Measurements from ENCODE around the gene SV2A.

Gene SV2A

DNA sequence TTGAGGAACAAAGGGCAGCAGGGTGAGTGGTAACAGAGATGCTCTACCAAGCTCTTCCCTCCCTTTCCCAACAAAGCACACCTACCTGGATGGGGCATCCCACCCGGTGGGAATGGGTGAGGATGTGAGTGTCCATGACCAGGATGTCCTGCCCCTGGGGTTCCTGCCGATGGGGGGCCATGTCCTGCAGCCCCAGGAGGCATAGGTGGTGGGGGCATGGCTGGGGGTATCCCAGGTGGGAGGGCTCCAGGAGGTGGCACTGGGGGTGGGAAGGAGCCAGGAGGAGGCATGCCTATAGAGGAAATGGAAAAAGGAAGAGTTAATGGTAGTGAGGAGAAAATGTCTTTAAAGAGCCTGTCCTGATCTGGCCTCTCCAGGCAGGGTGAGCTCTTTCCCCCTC is 8.1 kb upstream of the SV2A start:
- H3K27me3 Mint-ChIP-seq = no peaks in the 10 kb centered on the region
- H3K36me3 Mint-ChIP-seq = peaks cover 54% of the 10 kb centered on the region
- H3K4me1 Mint-ChIP-seq = peaks cover 59% of the 10 kb centered on the region
- H3K9me3 Mint-ChIP-seq = no peaks in the 10 kb centered on the region
- no peak for DNase-seq
- H3K4me3 Mint-ChIP-seq = peak overlapping the region; percentile 99
- peak overlapping the region; percentile 72 for H3K27ac Mint-ChIP-seq
- CTCF ChIA-PET = no interaction called here

DNA sequence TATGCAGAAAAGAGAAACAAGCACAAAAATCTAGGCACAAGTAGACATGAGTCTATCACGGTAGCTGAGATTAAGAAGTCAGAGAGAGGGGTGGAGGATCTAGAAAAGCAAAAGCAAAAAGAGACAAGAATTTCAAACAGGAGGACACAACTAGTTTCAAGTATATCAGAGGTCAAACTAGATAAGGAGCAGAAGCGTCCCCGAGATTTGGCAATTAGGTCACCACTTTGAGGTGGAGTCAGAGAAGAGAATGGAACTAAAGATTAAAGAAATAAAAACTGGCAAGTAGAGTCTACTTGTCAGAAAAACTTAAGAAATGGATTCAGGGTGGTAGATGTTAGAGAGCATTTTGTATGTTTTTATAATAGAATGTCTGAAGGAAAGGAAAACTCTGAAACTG is 7.7 kb upstream of the SV2A start:
- peak overlapping the region; percentile 64 for H3K27ac Mint-ChIP-seq
- peak overlapping the region; percentile 99 for H3K4me3 Mint-ChIP-seq
- no peaks in the 10 kb centered on the region for H3K9me3 Mint-ChIP-seq
- DNase-seq = no peak
- no peaks in the 10 kb centered on the region for H3K27me3 Mint-ChIP-seq
- peaks cover 55% of the 10 kb centered on the region for H3K4me1 Mint-ChIP-seq
- CTCF ChIA-PET = interaction anchor here (1.1 kb wide), 1 partner anchor 20 kb away, joined by 3 read pairs; no protein-coding TSS in a partner anchor
- peaks cover 51% of the 10 kb centered on the region for H3K36me3 Mint-ChIP-seq

DNA sequence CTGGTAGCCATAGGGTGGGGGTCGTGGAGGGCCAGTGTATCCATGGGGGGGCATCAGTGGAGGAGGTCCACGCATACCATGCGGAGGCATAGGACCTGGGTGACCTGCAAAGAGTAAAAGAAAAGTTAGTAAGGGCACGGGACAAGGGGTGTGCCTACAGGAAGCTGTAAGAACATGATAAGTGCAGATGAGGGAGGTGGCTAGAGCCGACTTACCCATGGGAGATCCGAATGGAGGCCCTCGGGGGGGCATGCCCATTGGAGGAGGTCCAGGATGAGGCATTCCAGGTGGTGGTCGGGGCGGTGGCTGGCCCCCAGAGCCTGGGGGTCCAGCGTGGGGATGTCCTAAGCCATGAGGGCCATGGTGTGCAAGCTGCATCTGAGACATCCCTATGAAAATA is 6.0 kb upstream of the SV2A start:
- Mint-ChIP-seq H3K9me3 (no peaks in the 10 kb centered on the region), H3K27ac (no peak overlapping the region), H3K4me1 (peaks cover 41% of the 10 kb centered on the region), H3K27me3 (peaks cover under 1% of the 10 kb centered on the region), H3K4me3 (no peak overlapping the region), H3K36me3 (peaks cover 51% of the 10 kb centered on the region)
- CTCF ChIA-PET = no interaction called here
- DNase-seq = no peak

DNA sequence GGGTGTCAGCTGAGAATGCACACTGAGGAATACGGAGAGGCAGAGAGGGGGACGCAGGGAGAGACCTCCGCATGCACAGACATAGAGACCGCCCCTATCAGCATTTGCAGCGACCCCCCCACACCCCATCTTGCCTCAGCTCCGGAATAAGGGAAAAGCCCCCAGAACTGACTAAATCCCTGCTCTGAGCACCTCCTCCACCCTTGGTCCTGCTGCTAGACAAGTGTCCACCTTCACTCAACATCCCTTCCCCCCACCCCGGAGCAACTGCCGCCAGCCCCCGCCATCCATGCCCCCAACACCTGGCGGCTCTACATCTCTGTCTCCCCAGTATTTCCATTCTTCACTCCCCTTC is 769 bp downstream of the SV2A start:
- H3K4me1 Mint-ChIP-seq = peaks cover 56% of the 10 kb centered on the region
- peak overlapping the region; percentile 91 for H3K4me3 Mint-ChIP-seq
- DNase-seq = no peak
- peaks cover 12% of the 10 kb centered on the region for H3K27me3 Mint-ChIP-seq
- CTCF ChIA-PET = interaction anchor here (0.9 kb wide), 1 partner anchor 28 kb away, joined by 3 read pairs; no protein-coding TSS in a partner anchor
- H3K36me3 Mint-ChIP-seq = peaks cover 16% of the 10 kb centered on the region
- no peak overlapping the region for H3K27ac Mint-ChIP-seq
- no peaks in the 10 kb centered on the region for H3K9me3 Mint-ChIP-seq

DNA sequence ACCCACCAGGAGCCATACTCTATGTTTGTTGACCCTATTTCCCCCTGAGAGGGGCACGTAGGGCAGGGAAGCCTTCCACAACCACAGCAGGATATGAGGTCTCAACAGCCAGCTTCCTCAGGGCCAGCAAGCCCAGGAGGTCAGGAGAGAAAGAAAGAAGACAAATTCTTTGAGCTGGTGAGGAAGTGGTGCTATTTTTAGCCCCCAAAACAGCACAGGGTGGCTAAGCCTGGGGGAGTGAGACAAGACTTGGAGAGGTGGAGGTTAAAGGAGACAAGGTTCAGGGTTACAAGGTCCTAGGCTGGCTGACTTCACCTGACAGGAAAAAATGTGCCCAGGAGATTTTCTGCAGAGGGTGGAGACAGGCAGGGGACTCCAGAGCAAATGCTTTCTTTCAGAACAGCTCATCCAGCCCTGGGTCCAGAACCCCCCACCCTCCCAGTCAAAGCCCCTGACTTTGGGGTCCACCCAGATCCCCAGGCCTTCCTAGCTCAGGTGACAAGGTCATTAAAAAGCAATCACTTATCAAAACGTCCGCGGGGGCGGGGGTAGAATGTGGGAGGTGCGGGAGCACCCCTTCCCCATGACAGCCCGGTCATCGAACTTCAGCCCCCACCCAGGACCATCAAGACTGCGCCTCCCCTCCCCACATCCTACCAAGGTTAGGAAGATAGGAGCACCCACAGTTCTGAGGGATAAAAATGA is 1.3 kb downstream of the SV2A start:
- H3K27me3 Mint-ChIP-seq = peaks cover 12% of the 10 kb centered on the region
- H3K4me3 Mint-ChIP-seq = peak overlapping the region; percentile 91
- CTCF ChIA-PET = interaction anchor here (0.9 kb wide), 1 partner anchor 28 kb away, joined by 3 read pairs; no protein-coding TSS in a partner anchor
- no peaks in the 10 kb centered on the region for H3K9me3 Mint-ChIP-seq
- peaks cover 17% of the 10 kb centered on the region for H3K36me3 Mint-ChIP-seq
- no peak for DNase-seq
- H3K4me1 Mint-ChIP-seq = peaks cover 56% of the 10 kb centered on the region
- H3K27ac Mint-ChIP-seq = peak overlapping the region; percentile 75

DNA sequence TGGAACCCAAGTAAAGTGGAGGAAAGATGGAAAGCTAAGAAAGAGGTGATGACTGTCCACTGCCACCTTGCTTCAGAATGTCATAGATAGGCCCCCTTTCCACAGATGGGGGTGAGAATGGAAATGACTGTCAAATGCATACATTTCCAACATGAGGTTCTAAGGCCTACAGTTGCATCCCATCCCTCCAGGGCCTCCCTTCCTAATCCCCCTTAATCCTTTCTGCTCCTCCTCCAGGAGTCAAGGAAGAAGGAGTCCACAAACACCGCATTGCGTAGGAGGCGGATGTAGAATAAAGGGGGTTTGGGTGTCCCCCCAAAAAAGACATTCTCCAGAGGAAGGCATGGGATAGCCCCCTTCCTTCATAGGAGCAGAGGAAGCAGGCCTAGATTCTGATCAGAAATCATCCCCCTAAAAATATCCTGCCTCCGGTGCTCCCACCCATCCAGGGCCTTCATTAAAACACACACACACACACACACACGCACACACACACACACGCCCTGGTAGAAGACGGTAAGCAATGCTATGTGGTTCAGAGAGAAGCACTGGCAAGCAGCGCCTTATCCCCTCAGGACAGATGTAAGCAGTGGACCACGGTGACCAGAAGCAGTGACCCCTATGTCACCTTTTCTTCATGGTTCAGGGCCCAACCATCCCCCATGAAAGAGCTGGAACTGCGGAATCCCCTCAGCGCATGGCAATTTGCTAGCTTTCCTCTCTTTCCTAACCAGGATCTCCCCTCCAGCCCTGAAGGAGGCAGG is 2.0 kb downstream of the SV2A start:
- DNase-seq = no peak
- Mint-ChIP-seq H3K36me3 (peaks cover 21% of the 10 kb centered on the region), H3K4me1 (peaks cover 56% of the 10 kb centered on the region), H3K9me3 (no peaks in the 10 kb centered on the region), H3K27ac (peak overlapping the region; percentile 6), H3K27me3 (peaks cover 12% of the 10 kb centered on the region), H3K4me3 (peak overlapping the region; percentile 91)
- CTCF ChIA-PET = interaction anchor here (1.0 kb wide), 1 partner anchor 135 kb away, joined by 4 read pairs; no protein-coding TSS in a partner anchor

DNA sequence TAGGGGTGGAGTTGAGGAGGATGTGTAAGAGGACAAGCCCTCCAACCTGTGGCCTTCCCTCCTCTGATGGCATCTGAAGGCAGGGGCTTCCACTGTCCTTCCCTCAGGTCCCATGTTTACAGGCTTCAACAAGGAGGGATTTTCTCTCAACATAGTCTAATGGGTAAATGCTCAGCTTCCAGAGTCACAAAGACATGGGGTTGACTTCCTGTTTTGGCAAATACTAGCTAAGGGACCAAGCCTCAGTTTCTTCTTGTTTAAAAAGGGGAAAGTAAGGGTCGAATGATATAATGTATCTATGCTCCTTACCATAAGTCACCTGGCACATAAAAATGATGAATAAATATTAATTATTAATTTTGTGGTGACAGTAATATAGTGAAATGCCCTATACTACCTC is 3.1 kb downstream of the SV2A start:
- Mint-ChIP-seq H3K4me1 (peaks cover 56% of the 10 kb centered on the region), H3K4me3 (no peak overlapping the region), H3K27ac (no peak overlapping the region), H3K9me3 (no peaks in the 10 kb centered on the region), H3K27me3 (peaks cover 12% of the 10 kb centered on the region), H3K36me3 (peaks cover 21% of the 10 kb centered on the region)
- CTCF ChIA-PET = interaction anchor here (1.0 kb wide), 1 partner anchor 136 kb away, joined by 4 read pairs; no protein-coding TSS in a partner anchor
- no peak for DNase-seq

DNA sequence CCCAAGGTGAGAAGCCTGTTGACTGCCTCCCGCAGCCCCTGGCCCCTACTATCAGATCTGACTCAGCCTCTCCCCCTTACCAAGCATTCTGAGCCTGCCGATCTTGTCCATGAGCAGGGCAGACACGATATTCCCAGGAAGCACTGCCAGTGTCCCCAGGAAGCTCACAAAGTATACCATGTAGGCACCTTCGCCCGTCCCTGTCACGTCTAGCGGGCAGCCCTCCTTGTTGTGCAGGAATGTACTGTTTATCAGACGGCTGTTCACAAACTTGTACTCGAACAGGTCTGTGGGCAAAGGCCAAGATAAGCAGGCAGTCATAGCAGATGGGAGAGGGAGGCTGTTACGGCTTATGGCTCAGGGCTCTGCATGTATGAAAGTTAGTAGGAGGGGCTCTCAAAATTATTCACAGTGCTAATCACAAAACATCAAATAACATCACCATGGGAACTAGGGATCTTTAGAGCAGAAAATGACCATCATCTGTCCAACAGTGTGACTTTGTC is 11.0 kb downstream of the SV2A start:
- Mint-ChIP-seq H3K27me3 (no peaks in the 10 kb centered on the region), H3K9me3 (no peaks in the 10 kb centered on the region), H3K4me1 (peaks cover 4% of the 10 kb centered on the region), H3K4me3 (no peak overlapping the region), H3K36me3 (peaks cover 33% of the 10 kb centered on the region), H3K27ac (peak overlapping the region; percentile 26)
- DNase-seq = no peak
- CTCF ChIA-PET = no interaction called here

DNA sequence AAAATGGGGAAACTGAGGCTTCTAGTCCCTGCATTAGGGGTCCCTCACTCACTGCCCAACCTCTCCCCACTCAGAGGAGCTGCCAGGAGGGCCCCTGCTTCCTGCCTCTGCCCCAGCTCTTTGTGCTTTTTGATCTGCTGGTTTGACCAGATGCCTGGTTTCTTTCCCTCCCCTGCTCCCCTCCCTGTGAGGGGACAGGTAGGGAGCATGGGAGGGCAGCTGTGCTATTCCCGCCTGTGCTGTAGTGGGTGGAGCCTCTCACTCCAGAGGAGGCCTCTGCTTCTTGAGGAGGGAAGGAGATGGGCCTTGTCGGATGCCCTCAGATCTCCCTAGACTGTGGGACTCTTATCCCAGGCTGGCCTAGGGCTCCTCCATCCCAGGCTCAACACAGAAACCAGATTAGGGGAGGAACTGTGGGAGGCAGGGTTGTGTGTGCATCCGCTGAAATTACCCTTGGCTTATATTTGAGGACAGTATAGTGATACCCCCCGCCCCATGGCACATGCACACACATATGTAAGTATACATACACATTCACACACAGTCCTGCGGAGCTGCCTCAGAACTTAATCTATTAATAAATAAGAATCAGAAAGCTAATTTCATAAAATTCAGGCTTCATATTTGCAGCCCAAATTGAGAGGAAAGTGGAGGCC is 13.7 kb downstream of the SV2A start:
- Mint-ChIP-seq H3K9me3 (peaks cover 2% of the 10 kb centered on the region), H3K36me3 (peaks cover 30% of the 10 kb centered on the region), H3K4me3 (no peak overlapping the region), H3K4me1 (peaks cover 24% of the 10 kb centered on the region), H3K27me3 (no peaks in the 10 kb centered on the region), H3K27ac (no peak overlapping the region)
- CTCF ChIA-PET = no interaction called here
- DNase-seq = no peak

DNA sequence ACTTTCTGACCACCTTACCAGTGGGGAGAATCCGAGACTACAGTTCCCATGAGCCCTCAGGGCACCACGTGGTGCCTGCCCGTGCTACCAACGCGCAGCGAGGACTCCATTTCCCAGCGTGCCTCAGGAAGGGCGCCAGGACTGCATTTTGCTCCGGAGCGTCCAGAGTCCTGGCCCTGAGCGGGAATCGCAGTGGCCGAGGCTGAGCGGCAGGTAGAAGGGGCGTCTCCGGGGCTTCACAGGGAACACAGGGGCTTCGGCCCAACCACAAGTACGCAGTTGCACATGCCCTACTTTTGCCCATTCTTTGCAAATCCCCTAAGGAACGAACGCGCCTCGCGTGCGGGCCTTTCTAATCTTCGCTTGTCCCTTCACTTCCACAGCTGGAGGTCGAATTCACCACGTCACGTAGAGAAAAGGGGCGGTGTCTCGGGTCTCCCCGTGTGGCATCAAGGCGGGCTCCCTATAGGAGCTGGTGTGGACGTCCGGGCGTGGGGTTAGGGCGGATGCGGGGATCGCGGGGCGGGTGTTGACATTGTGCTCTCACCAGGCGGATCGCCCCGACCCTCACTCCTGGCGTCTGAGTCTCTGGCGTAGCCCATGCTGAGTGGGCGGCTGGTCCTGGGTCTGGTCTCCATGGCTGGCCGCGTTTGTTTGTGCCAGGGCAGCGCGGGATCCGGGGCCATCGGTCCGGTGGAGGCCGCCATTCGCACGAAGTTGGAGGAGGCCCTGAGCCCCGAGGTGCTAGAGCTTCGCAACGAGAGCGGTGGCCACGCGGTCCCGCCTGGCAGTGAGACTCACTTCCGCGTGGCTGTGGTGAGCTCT is 18.0 kb downstream of the SV2A start, which contains the start of gene BOLA1:
TSS of gene BOLA1 (plus strand) at position 109 of the 825 bp plus-strand sequence. CDS start at position 601, 492 bp downstream.
- CTCF ChIA-PET = interaction anchor here (0.5 kb wide), 1 partner anchor 253 kb away, joined by 3 read pairs; no protein-coding TSS in a partner anchor
- H3K36me3 Mint-ChIP-seq = peaks cover 18% of the 10 kb centered on the region
- peaks cover 31% of the 10 kb centered on the region for H3K4me1 Mint-ChIP-seq
- DNase-seq = peak; percentile 90
- H3K4me3 Mint-ChIP-seq = peak within 1 kb of the TSS; percentile 83
- H3K9me3 Mint-ChIP-seq = peaks cover 2% of the 10 kb centered on the region
- peak within 1 kb of the TSS; percentile 94 for H3K27ac Mint-ChIP-seq
- H3K27me3 Mint-ChIP-seq = no peaks in the 10 kb centered on the region

DNA sequence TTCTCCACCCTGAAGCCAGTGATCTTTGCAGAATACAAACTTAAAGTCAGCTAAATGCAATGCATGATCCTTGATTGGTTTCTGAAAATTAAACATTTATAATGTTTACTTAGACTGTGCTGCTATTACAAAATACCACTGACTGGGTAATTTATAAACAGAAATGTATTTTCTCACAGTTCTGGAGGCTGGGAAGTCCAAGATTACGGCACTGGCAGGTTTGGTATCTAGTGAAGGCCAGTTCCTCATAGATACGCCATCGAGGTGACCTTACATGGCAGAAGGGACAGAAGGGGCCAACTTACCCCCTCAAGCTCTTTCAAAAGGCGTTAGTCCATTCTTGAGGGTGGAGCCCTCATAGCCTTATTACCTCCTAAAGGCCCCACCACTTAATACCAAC is 21.1 kb downstream of the SV2A start:
- H3K27me3 Mint-ChIP-seq = no peaks in the 10 kb centered on the region
- no peak for DNase-seq
- H3K27ac Mint-ChIP-seq = no peak overlapping the region
- H3K4me3 Mint-ChIP-seq = no peak overlapping the region
- H3K4me1 Mint-ChIP-seq = peaks cover 26% of the 10 kb centered on the region
- H3K36me3 Mint-ChIP-seq = peaks cover 4% of the 10 kb centered on the region
- H3K9me3 Mint-ChIP-seq = peaks cover 2% of the 10 kb centered on the region
- CTCF ChIA-PET = no interaction called here

DNA sequence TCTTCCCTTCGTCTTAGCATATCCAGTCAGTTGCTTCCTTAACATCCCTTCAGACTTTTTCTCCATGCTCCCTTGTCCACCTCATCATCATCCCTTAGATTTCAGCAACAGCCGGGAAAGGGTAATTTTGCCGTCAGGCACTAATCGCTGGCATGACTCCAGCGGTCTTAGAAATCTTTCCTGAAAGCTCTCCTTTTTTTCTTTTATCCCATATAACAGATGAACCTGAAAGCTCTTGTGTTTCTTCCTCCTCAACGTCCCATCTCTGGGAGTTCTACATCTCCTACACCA is 28.7 kb downstream of the SV2A start:
- Mint-ChIP-seq H3K9me3 (no peaks in the 10 kb centered on the region), H3K36me3 (peaks cover 2% of the 10 kb centered on the region), H3K27me3 (no peaks in the 10 kb centered on the region), H3K4me3 (no peak overlapping the region), H3K27ac (no peak overlapping the region), H3K4me1 (peaks cover 8% of the 10 kb centered on the region)
- no peak for DNase-seq
- CTCF ChIA-PET = interaction anchor here (0.7 to 3.5 kb wide), 7 partner anchors 28 to 298 kb away, joined by 3 to 20 read pairs (median 4); no protein-coding TSS in a partner anchor

DNA sequence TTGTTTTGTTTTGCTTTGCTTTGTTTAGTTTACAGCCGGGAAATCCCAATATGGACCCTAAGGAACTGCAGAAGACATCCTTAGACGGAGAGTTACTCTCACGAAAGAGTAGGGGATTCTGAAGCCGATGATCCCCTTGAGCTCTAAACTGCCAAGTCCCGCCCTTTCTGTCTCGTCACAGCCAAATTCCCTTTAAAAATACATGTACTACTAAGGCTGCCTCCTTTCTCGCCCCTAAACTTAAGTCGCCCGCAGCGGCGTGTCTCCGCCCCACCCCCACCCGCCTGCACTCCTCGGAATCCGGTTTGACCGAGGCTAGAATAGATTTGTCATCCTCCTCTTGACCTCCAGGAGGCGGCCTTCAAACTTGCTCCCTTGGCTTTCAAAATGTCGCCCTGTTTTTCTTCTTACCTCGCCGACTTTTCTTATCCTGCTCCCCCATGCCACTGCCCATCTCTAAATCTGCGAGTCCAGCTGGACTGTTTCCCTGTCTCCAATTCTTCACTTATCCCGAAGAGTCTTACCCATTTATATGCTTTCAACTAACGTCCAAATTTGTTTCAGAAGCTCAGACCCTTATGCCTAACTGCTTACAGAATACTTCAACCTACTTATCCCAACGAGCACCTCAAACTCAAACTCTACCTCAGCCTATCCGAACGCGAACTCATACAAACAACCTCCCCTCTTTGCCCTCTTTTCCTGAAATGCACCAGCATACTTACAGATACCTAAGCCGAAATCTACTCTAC is 29.2 kb downstream of the SV2A start:
- H3K36me3 Mint-ChIP-seq = peaks cover 5% of the 10 kb centered on the region
- peaks cover 8% of the 10 kb centered on the region for H3K4me1 Mint-ChIP-seq
- H3K9me3 Mint-ChIP-seq = no peaks in the 10 kb centered on the region
- CTCF ChIA-PET = interaction anchor here (0.6 to 3.5 kb wide), 9 partner anchors 28 to 299 kb away, joined by 3 to 20 read pairs (median 4); no protein-coding TSS in a partner anchor
- no peaks in the 10 kb centered on the region for H3K27me3 Mint-ChIP-seq
- no peak overlapping the region for H3K27ac Mint-ChIP-seq
- H3K4me3 Mint-ChIP-seq = no peak overlapping the region
- peak; percentile 88 for DNase-seq
